GM21619 (cell line): ENCODE measurements around the gene PCDHB10.
"Not testable (repeated sequence)": the region's sequence is repeated elsewhere in the genome, so short reads cannot be mapped to it uniquely, and the experiment has no call there.

Experiments used
- ATAC-seq: cut with Tn5 transposase; IDR thresholded peaks from one replicate; pipeline ENCODE4 v1.9.1; 2021; ENCODE audit not compliant: unreplicated experiment

The PCDHB10 gene

DNA sequence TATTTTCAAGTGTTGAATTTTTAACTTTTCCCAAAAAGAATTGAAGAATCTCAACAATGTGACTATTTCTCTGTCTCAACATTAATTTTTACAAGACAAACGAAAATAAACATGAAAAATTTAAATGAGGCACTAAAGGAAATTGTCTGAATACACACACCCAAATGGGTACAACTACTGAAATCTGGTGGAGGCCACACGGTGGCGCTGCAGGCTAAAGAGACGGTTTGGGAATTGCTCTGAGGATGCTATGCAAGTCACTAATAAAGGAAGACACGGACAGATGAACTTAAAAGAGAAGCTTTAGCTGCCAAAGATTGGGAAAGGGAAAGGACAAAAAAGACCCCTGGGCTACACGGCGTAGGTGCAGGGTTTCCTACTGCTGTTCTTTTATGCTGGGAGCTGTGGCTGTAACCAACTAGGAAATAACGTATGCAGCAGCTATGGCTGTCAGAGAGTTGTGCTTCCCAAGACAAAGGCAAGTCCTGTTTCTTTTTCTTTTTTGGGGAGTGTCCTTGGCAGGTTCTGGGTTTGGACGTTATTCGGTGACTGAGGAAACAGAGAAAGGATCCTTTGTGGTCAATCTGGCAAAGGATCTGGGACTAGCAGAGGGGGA is at the start of gene PCDHB10:
Gene PCDHB10 (plus strand): TSS at position 244 of the 616 bp plus-strand sequence. CDS start 200 bp downstream, at position 444.
- ATAC-seq: no peak

DNA sequence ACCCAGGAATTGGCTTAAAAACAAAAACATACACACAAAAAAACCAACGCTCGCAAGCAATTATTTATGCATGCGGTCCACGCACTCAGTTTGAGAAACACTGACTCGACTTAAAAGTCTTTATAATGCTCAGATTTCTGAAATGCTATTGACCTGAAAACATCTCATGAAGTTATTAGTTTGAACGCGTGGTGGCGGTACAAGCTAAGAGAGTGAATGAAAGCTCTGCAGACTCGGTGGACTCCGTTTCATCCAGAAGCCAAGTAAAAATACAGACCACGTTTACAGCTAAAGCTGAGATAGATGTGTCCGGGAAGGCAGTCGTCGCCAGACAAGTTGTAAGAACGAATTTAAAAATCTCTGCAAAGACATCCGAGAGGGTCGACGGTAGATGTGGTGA is 42.3 kb upstream of the PCDHB10 start, which contains the start of gene PCDHB6:
Gene PCDHB6 (plus strand): TSS at position 246 of the 400 bp plus-strand sequence. CDS start 201 bp downstream, outside the sequence.
- ATAC-seq: no peak

DNA sequence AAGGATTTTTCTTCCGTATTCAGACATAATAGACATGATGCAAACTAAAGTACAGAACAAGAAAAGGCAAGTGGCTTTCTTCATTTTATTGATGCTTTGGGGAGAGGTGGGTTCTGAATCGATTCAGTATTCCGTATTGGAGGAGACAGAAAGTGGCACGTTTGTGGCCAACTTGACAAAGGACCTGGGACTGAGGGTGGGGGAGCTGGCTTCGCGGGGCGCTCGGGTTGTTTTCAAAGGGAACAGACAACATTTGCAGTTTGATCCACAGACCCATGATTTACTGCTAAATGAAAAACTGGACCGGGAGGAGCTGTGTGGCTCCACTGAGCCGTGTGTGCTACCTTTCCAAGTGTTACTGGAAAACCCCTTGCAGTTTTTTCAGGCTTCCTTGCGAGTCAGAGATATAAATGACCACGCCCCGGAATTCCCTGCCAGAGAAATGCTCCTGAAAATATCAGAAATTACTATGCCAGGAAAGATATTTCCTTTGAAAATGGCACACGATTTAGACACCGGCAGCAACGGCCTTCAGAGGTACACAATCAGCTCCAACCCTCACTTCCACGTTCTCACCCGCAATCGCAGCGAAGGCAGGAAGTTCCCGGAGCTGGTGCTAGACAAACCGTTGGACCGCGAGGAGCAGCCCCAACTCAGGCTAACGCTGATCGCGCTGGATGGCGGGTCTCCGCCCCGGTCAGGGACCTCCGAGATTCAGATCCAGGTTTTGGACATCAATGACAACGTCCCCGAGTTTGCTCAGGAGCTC is 41.7 kb upstream of the PCDHB10 start:
- ATAC-seq: no peak

DNA sequence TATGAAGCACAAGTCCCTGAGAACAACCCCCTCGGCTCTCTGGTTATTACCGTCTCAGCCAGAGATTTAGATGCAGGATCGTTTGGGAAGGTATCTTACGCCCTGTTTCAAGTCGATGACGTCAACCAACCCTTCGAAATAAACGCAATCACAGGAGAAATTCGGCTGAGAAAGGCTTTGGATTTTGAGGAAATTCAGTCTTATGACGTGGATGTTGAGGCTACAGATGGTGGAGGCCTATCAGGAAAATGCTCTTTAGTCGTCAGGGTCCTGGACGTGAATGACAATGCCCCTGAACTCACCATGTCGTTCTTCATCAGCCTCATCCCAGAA is 41.2 kb upstream of the PCDHB10 start:
- no peak for ATAC-seq

DNA sequence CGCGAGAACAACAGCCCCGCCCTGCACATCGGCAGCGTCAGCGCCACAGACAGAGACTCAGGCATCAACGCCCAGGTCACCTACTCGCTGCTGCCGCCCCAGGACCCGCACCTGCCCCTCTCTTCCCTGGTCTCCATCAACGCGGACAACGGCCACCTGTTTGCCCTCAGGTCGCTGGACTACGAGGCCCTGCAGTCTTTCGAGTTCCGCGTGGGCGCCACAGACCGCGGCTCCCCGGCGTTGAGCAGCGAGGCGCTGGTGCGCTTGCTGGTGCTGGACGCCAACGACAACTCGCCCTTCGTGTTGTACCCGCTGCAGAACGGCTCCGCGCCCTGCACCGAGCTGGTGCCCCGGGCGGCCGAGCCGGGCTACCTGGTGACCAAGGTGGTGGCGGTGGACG is 40.5 kb upstream of the PCDHB10 start:
- not testable (repeated sequence) for ATAC-seq

- not testable (repeated sequence) for ATAC-seq
Observed at GRCh38 chr5:141152096-141152495, 40.1 kb upstream of the PCDHB10 start.

DNA sequence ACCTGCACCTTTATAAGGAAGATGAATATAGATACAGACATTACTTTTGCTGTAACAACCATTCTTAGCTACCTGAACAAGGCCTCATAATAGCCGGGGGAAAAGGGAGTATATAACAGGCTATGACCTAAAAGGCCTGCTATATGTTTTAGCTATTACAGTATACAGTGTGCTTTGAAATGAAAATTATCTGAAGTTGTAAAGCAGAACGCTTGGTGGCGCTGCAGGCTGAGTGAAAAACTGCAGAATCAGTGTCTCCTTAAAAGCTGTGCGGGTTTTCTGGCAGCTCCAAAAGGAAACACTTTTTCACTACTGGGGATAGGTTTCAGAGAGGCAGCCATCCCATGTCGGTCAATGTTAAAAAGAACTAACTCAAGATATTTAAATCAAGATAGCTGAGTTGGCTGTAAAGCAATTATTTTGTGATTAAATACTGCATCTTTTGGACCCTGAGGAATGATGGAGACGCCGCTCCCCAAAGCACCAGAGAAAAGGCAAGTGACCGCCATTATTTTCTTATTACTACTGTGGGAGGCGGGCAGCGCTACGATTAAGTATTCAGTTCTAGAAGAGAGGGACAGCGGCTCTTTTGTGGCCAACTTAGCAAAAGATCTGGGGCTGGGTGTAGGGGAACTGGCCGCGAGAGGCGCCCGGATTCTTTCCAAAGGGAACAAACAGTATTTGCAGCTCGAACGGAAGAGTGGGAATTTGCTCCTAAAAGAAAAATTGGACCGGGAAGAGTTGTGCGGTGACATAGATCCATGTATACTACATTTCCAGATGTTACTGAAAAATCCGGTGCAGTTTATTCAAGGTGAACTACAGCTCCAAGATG is 36.4 kb upstream of the PCDHB10 start:
- ATAC-seq: no peak

DNA sequence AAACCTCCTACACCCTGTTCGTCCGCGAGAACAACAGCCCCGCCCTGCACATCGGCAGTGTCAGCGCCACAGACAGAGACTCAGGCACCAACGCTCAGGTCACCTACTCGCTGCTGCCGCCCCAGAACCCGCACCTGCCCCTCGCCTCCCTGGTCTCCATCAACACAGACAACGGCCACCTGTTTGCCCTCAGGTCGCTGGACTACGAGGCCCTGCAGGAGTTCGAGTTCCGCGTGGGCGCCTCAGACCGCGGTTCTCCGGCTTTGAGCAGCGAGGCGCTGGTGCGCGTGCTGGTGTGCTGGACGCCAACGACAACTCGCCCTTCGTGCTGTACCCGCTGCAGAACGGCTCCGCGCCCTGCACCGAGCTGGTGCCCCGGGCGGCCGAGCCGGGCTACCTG is 34.8 kb upstream of the PCDHB10 start:
- ATAC-seq: not testable (repeated sequence)

DNA sequence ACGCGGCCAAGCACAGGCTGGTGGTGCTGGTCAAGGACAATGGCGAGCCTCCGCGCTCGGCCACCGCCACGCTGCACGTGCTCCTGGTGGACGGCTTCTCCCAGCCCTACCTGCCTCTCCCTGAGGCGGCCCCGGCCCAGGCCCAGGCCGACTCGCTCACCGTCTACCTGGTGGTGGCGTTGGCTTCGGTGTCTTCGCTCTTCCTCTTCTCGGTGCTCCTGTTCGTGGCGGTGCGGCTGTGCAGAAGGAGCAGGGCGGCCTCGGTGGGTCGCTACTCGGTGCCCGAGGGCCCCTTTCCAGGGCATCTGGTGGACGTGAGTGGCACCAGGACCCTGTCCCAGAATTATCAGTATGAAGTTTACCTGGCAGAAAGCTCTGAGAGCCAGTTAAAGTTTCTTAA is 34.3 kb upstream of the PCDHB10 start:
- ATAC-seq: not testable (repeated sequence)

DNA sequence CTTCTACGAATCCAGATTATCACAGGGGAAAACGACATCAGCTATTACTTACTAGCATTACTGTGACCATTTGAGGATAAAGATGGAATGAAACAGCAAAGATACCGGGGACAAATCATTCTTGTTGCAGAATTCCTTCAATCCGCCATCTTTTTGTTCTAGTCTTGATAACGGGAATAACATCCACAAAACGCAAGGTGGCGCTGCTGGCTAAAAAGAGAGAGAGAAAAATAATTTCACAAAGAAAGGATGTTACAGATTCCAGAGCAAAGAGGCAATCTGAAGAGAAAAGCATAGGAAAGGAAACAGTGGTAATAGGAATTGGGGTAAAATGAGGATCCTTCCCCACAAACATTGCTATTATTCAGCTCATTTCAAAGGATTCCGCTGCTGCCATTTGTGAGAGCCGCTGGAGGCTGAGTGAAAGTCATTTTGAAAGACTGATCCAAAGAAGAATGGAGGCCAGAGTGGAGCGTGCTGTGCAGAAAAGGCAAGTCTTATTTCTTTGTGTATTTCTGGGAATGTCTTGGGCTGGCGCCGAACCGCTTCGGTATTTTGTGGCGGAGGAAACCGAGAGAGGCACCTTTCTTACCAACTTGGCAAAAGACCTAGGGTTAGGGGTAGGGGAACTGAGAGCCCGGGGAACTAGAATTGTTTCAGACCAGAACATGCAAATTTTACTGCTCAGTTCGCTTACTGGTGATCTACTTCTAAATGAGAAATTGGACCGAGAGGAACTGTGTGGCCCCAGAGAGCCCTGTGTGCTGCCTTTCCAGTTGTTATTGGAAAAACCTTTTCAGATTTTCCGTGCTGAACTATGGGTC is 19.6 kb upstream of the PCDHB10 start, which contains the start of gene PCDHB7:
Gene PCDHB7 (plus strand): TSS at position 264 of the 824 bp plus-strand sequence. CDS start 192 bp downstream, at position 456.
- no peak for ATAC-seq

GRCh38 chr5:141174291-141175104 is 17.7 kb upstream of the PCDHB10 start:
- not testable (repeated sequence) for ATAC-seq

DNA sequence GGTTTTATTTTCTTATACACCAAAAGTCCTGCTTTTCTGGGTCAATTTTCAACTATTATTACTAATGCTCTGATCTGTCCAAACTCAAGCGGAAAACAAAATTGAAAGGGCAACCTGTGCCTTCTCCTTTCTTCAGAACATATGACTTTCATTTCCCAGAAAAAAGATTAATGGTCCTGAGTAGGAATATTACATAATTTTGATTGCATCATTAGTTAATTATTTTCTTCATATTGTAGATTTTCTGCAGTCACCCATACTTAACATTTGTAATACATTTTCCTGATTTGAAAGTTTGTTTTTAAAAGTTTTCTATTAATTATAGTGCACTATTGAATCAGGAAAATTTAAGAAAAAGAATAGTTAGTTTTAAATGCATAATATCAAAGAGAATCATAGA is 16.2 kb upstream of the PCDHB10 start:
- no peak for ATAC-seq

- not testable (repeated sequence) for ATAC-seq
Observed at GRCh38 chr5:141177577-141178191, 14.5 kb upstream of the PCDHB10 start, which contains the start of gene PCDHB8. PCDHB8 (plus strand) TSS chr5:141177790; CDS start chr5:141178035, 245 bp downstream.

- not testable (repeated sequence) for ATAC-seq
Observed at GRCh38 chr5:141179371-141179770, 12.8 kb upstream of the PCDHB10 start.

DNA sequence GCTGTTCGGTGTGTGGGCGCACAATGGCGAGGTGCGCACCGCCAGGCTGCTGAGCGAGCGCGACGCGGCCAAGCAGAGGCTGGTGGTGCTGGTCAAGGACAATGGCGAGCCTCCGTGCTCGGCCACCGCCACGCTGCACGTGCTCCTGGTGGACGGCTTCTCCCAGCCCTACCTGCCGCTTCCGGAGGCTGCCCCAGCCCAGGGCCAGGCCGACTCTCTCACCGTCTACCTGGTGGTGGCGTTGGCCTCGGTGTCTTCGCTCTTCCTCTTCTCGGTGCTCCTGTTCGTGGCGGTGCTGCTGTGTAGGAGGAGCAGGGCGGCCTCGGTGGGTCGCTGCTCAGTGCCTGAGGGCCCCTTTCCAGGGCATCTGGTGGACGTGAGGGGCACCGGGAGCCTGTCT is 12.3 kb upstream of the PCDHB10 start:
- ATAC-seq: not testable (repeated sequence)

GRCh38 chr5:141180313-141180712 is 11.8 kb upstream of the PCDHB10 start:
- ATAC-seq: no peak

DNA sequence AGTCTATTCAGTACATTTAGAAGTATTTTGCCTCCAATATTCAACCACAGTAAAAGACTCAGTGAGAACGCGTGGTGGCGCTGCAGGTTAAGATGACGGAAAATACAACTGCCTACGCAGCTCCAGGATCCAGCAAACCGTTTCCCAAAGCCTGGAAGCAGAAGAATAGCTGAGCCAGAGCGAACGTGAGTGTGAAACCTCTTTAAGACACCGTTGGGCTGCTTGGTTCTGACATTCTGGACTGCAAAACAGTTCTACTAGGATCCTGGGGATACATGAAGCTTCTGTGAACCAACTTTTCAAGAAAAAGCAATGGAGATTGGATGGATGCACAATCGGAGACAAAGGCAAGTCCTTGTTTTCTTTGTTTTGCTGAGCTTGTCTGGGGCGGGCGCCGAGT is 9.9 kb upstream of the PCDHB10 start, which contains the start of gene PCDHB16:
Gene PCDHB16 (plus strand): TSS at position 140 of the 400 bp plus-strand sequence. CDS start 173 bp downstream, at position 313.
- no peak for ATAC-seq

GRCh38 chr5:141184117-141184855 is 7.9 kb upstream of the PCDHB10 start:
- ATAC-seq: not testable (repeated sequence)
